Pancreas (tissue), 10 donors: ENCODE data around the gene ISL1. TPM values are rescaled to one million over a fixed set of nuclear protein-coding genes. Genes with fewer than 3 reads are reported as not detected.

ENCODE experiments used
- ATAC-seq, 4 donors: fragments of 200-7000 bp; cut with Tn5 transposase; one replicate each; pipeline versions ENCODE4 v1.8.0 to v1.9.1; 2020; ENCODE audit warnings: mild to moderate bottlenecking in 4 of 4, moderate library complexity in 4 of 4
- DNase-seq, 6 donors: peaks; one replicate each; pipeline ENCODE4 v3.0.0-alpha.2; 2020
- FAIRE-seq: peaks from 2 replicates; lab custom pipeline; 2012; peaks lifted over from hg19 to GRCh38; lab: Jason Lieb, UNC
- H3K27ac ChIP-seq, 4 donors: fragments of 200-600 bp; sonication (generic); 1 replicate in 3 of 4; 2 replicates in 1 of 4; pipeline versions ENCODE4 v1.5.0 to v1.8.0; 2020
- H3K27me3 ChIP-seq, 4 donors: fragments of 200-600 bp; one replicate each; pipeline ENCODE4 v1.8.0; 2021
- H3K36me3 ChIP-seq, 3 donors: fragments of 200-600 bp; sonication (generic) in 1 of 3; one replicate each; pipeline versions ENCODE4 v1.5.0 to v1.8.0; 2020 to 2021
- H3K4me1 ChIP-seq, 3 donors: fragments of 200-600 bp; one replicate each; pipeline ENCODE4 v1.8.0; 2021
- H3K4me3 ChIP-seq, 4 donors: fragments of 200-600 bp; sonication (generic) in 2 of 4; one replicate each; pipeline versions ENCODE4 v1.5.0 to v1.8.0; 2020 to 2021
- H3K9me3 ChIP-seq, 4 donors: fragments of 200-600 bp; one replicate each; pipeline ENCODE4 v1.8.0; 2021
- WGBS, 2 donors: extraction: QIAGEN DNeasy Blood & Tissue Kit; methylation state at CpG; one replicate each; pipeline ENCODE4 v1.1.7; 2013; 5-methylcytosine and 5-hydroxymethylcytosine counted together
- intact Hi-C, 3 donors: fragments of 100-400 bp; cut with DNase I; formaldehyde crosslinking; loops; one replicate each; pipeline versions ENCODE4 v1.11.1 to v1.14.2; 2022
- polyA plus RNA-seq, 2 donors: library from polyadenylated mRNA; stranded (reverse); fragments of 200-250 nt; gene quantifications; one replicate each; pipeline ENCODE4 v1.2.3, GENCODE V29; 2013
- total RNA-seq, 6 donors: library from RNA; stranded (reverse); fragmentation: NEBNext Ultra II Directional in 4 of 6; extraction: Animal tissue kit (Norgen Biotek cat#: 25700) in 4 of 6; gene quantifications; one replicate each; pipeline versions ENCODE4 v1.2.1 to v1.2.4, GENCODE V29; 2021 to 2023
- TF ChIP-seq, protein P1 (sequence below), 4 donors: fragments of 200-600 bp; sonication (generic) in 3 of 4; IDR thresholded peaks; one replicate each; pipeline versions ENCODE4 v1.5.0 to v1.8.0; 2021; ENCODE audit warnings: antibody characterized with exemption in 4 of 4
- donor health status: healthy with polysubstance abuse.
- donor health status: DM: no; HTN: no; CAD: no; lungs with moderate emphysema.
- donor health status: DM: no; HTN: no; CAD: no.
- donor health status: control.
- donor health status: control.
- donor health status: Bipolar disorder and iron deficiency.
- donor health status: DM: yes; HTN: yes; CAD: no.
- donor health status: DM: no; HTN: no; CAD: no.
- donor health status: DM: no; HTN: no; CAD: no.
- donor health status: DM: yes; HTN: yes; CAD: no.

ISL1 gene
- total and polyA plus RNA-seq, 8 donors, result 0.93 to 30.5 (median 2.9) TPM

GRCh38 chr5:51347704-51348103 lies 35.5 kb upstream of the ISL1 start:
- no peak for DNase-seq
- WGBS, 2 donors, result 65 to 76% methylated on average over 2 of the region's 2 CpGs
- no peaks in the 10 kb centered on the region for H3K4me1 ChIP-seq

GRCh38 chr5:51371052-51371451 lies 12.2 kb upstream of the ISL1 start:
- no peak for FAIRE-seq
- TF ChIP-seq, protein P1, sequence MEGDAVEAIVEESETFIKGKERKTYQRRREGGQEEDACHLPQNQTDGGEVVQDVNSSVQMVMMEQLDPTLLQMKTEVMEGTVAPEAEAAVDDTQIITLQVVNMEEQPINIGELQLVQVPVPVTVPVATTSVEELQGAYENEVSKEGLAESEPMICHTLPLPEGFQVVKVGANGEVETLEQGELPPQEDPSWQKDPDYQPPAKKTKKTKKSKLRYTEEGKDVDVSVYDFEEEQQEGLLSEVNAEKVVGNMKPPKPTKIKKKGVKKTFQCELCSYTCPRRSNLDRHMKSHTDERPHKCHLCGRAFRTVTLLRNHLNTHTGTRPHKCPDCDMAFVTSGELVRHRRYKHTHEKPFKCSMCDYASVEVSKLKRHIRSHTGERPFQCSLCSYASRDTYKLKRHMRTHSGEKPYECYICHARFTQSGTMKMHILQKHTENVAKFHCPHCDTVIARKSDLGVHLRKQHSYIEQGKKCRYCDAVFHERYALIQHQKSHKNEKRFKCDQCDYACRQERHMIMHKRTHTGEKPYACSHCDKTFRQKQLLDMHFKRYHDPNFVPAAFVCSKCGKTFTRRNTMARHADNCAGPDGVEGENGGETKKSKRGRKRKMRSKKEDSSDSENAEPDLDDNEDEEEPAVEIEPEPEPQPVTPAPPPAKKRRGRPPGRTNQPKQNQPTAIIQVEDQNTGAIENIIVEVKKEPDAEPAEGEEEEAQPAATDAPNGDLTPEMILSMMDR (IDR thresholded peaks at IDR 0.05), result no peak
- intact Hi-C loops, result no loop called here
- Histone ChIP-seq H3K36me3 (no peaks in the 10 kb centered on the region), H3K27ac (no peak overlapping the region), H3K4me3 (no peak overlapping the region), H3K4me1 (no peaks in the 10 kb centered on the region), H3K27me3 (peaks cover 0 to 16% (median 2%) of the 10 kb centered on the region in 4 donors), H3K9me3 (no peaks in the 10 kb centered on the region)
- no peak for ATAC-seq
- DNase-seq, result no peak
- 43 to 45% methylated on average over 2 of the region's 2 CpGs for WGBS, 2 donors

More at GRCh38 chr5:51347704-51348103, 35.5 kb upstream of the ISL1 start:
- FAIRE-seq, result no peak
- H3K27me3 ChIP-seq, result no peaks in the 10 kb centered on the region
- TF ChIP-seq, protein P1 (IDR thresholded peaks at IDR 0.05), result no peak
- no peaks in the 10 kb centered on the region for H3K36me3 ChIP-seq
- no peak overlapping the region for H3K4me3 ChIP-seq
- no peak overlapping the region for H3K27ac ChIP-seq
- intact Hi-C loops, result no loop called here
- no peaks in the 10 kb centered on the region for H3K9me3 ChIP-seq
- ATAC-seq, result no peak

DNA sequence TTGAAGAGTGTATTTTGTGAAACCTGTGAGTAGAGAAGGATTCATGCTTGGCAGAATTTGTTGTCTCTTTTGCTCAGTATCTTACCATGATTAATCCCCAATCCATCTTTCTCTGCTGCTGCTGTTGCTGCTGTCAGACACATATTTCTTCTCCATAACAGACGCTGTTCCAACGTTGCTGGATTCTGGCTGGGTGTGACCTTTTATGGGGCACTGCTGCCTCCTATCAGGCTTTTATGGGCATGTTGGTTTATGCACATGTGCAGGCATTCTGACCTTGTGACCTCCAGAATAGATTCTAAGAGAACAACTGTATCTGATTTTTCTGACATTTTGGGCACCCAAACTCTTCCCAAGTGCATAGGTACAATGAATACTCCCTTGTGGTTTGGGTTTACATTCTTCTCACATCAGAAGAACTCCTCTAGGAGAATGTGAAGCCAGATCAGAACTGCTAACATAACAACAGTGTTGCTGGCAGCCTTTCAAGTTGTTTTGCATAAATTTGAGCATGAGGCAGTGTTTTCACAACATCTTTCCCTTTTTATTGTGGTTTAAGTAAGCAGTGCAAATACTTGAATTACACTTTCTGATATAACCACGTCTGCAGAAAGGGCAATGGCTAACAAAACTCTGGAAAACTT lies 9.2 kb upstream of the ISL1 start:
- 9 to 10% methylated on average over 3 of the region's 3 CpGs for WGBS, 2 donors
- Histone ChIP-seq H3K4me1 (no peaks in the 10 kb centered on the region), H3K36me3 (no peaks in the 10 kb centered on the region), H3K27ac (no peak overlapping the region), H3K9me3 (no peaks in the 10 kb centered on the region), H3K4me3 (no peak overlapping the region), H3K27me3 (peaks cover 0 to 36% (median 5%) of the 10 kb centered on the region in 4 donors)
- no peak for FAIRE-seq
- no peak for DNase-seq
- TF ChIP-seq, protein P1 (IDR thresholded peaks at IDR 0.05), result no peak
- intact Hi-C loops, result no loop called here
- peak in 2 of 4 donors; percentile 14 to 19 for ATAC-seq

- ATAC-seq (no peak), FAIRE-seq (no peak), DNase-seq (no peak)
- H3K4me3 ChIP-seq, result no peak overlapping the region
- TF ChIP-seq, protein P1 (IDR thresholded peaks at IDR 0.05), result no peak
- H3K27me3 ChIP-seq, result peaks cover under 1 to 37% (median 6%) of the 10 kb centered on the region in 4 donors
- H3K9me3 ChIP-seq, result no peaks in the 10 kb centered on the region
- H3K27ac ChIP-seq, result no peak overlapping the region
- 72 to 80% methylated on average over 7 of the region's 7 CpGs for WGBS, 2 donors
- no peaks in the 10 kb centered on the region for H3K4me1 ChIP-seq
- no peaks in the 10 kb centered on the region for H3K36me3 ChIP-seq
- intact Hi-C loops, result no loop called here
Observed at GRCh38 chr5:51375084-51375483, 8.2 kb upstream of the ISL1 start.

GRCh38 chr5:51376509-51376908 lies 6.7 kb upstream of the ISL1 start:
- ATAC-seq, result no peak
- no peaks in the 10 kb centered on the region for H3K36me3 ChIP-seq
- H3K27ac ChIP-seq, result no peak overlapping the region
- no peak overlapping the region for H3K4me3 ChIP-seq
- no peaks in the 10 kb centered on the region for H3K9me3 ChIP-seq
- DNase-seq, result no peak
- 12 to 19% methylated on average over 3 of the region's 3 CpGs for WGBS, 2 donors
- peaks cover 4 to 50% (median 8%) of the 10 kb centered on the region in 4 donors for H3K27me3 ChIP-seq
- intact Hi-C loops, result no loop called here
- no peak for FAIRE-seq
- H3K4me1 ChIP-seq, result no peaks in the 10 kb centered on the region
- TF ChIP-seq, protein P1 (IDR thresholded peaks at IDR 0.05), result no peak
